Neural crest cell (in vitro differentiated cells): Measurements from ENCODE around the gene LYZL1. TPM values are rescaled to one million over a fixed set of nuclear protein-coding genes. Genes with fewer than 3 reads are reported as not detected.

Experiments
- DNase-seq: peaks from one replicate; pipeline ENCODE4 v3.0.0; 2021; ENCODE audit warnings: low read depth, mixed read lengths, low spot score
- H3K27ac Mint-ChIP-seq: one replicate; pipeline ENCODE4 v1.8.0; 2021; ENCODE audit warnings: mild to moderate bottlenecking, mixed read lengths; ENCODE audit not compliant: unreplicated experiment
- H3K27me3 Mint-ChIP-seq: 2 replicates; pipeline ENCODE4 v1.8.0; 2021; ENCODE audit warnings: low read depth, mild to moderate bottlenecking, mixed read lengths
- H3K36me3 Mint-ChIP-seq: 2 replicates; pipeline ENCODE4 v1.8.0; 2021; ENCODE audit warnings: low read depth, mild to moderate bottlenecking, mixed read lengths
- H3K4me1 Mint-ChIP-seq: 2 replicates; pipeline ENCODE4 v1.8.0; 2021; ENCODE audit warnings: mixed read lengths
- H3K4me3 Mint-ChIP-seq: one replicate; pipeline ENCODE4 v1.8.0; 2021; ENCODE audit warnings: mild to moderate bottlenecking, mixed read lengths
- H3K9me3 Mint-ChIP-seq: 2 replicates; pipeline ENCODE4 v1.8.0; 2021; ENCODE audit warnings: mixed read lengths
- total RNA-seq: library from RNA; stranded (reverse); gene quantifications from 2 replicates; pipeline ENCODE4 v1.2.1, GENCODE V29; 2021
- TF ChIP-seq, protein P1 (sequence below): fragments of 200-600 bp; sonication (generic); conservative IDR thresholded peaks from 2 replicates; pipeline ENCODE4 v1.5.0; 2021; ENCODE audit warnings: antibody characterized with exemption, mild to moderate bottlenecking

LYZL1 gene
- total RNA-seq, 1 donor from 2014 or later, result not detected

DNA sequence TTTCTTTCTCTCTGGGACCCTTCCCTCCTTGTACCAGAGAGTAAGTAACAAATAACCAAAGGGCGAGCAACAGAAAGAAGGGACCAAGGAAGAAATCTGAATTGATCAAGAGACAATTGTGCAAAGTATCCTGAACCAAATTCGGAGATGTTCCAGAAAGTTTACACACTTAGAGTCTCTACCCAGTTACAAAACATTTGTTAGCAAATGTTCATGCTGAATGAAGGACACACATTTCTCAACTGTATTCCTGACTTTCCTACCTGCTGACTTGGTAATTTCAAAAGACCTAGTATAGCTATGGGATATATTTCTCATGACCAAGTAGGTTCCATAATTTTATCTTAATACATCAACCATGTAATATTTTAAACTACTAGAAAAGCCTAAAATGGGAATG, 37.4 kb downstream of the LYZL1 start:
- Mint-ChIP-seq H3K4me1 (peaks cover 35% of the 10 kb centered on the region), H3K36me3 (no peaks in the 10 kb centered on the region), H3K27me3 (no peaks in the 10 kb centered on the region), H3K27ac (no peak overlapping the region), H3K4me3 (no peak overlapping the region), H3K9me3 (no peaks in the 10 kb centered on the region)
- TF ChIP-seq, protein P1, sequence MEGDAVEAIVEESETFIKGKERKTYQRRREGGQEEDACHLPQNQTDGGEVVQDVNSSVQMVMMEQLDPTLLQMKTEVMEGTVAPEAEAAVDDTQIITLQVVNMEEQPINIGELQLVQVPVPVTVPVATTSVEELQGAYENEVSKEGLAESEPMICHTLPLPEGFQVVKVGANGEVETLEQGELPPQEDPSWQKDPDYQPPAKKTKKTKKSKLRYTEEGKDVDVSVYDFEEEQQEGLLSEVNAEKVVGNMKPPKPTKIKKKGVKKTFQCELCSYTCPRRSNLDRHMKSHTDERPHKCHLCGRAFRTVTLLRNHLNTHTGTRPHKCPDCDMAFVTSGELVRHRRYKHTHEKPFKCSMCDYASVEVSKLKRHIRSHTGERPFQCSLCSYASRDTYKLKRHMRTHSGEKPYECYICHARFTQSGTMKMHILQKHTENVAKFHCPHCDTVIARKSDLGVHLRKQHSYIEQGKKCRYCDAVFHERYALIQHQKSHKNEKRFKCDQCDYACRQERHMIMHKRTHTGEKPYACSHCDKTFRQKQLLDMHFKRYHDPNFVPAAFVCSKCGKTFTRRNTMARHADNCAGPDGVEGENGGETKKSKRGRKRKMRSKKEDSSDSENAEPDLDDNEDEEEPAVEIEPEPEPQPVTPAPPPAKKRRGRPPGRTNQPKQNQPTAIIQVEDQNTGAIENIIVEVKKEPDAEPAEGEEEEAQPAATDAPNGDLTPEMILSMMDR, result no peak
- DNase-seq, result no peak

DNA sequence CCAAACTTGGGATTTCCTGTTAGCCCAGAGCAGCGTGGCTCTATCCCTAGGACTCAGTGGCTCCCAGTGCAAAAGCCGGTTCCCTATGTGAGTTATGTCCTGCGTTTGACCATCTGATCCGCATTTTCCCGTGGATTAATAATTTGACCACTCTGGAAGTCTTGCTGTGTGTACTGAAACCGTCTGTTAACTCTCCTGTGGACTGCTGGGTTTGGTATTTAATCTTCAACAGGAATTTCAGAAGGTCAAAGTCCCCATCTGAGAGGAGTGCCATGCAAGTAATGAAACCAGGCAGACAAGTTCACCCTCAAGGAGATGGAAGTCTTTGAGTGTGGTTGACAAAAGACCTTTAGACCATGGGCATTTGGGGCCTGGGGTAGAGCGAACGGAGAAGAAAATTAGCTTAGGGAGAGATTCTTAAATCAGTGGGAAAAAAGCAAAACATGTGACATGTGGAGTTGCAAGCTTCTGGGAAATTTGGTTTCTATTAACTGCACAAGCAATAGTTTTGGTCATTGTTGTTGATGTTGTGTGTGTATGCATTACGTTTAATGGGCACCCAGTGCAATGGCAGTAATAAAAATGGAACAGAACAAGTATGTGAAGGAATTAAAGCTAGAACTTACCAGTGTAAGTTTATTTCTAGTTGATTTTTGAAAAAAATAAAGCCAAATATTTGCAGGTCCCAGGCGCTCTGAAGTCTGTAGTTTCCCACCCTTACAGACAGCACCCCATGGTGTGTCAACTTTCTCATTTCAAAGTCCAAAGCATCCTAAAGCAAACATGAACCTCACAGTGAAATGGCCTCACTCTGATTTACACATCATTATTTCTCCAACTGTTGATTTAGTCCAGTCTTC, 38.2 kb downstream of the LYZL1 start:
- Mint-ChIP-seq H3K4me3 (no peak overlapping the region), H3K27me3 (no peaks in the 10 kb centered on the region), H3K27ac (no peak overlapping the region), H3K4me1 (peaks cover 35% of the 10 kb centered on the region), H3K36me3 (no peaks in the 10 kb centered on the region), H3K9me3 (no peaks in the 10 kb centered on the region)
- TF ChIP-seq, protein P1, result no peak
- no peak for DNase-seq

DNA sequence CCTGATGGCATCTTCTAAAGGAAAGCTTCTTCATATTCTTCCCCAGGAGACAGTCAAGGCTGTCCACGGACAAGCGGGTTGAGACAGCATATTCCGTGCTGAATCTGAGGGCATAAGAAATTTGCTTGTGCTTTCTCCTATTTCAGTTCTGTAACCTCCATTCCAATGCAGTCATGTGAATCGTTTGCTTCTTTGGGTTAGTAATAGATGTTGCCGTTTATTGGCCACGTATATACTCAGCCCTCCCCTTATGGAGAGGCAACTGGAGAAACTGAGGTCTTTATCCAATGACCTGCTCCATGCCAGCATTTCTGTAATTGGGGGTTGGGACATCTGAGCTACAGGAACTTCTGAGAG, 38.9 kb downstream of the LYZL1 start:
- Mint-ChIP-seq H3K36me3 (no peaks in the 10 kb centered on the region), H3K4me1 (peaks cover 33% of the 10 kb centered on the region), H3K27ac (no peak overlapping the region), H3K9me3 (no peaks in the 10 kb centered on the region), H3K27me3 (no peaks in the 10 kb centered on the region), H3K4me3 (no peak overlapping the region)
- DNase-seq, result no peak
- TF ChIP-seq, protein P1, result no peak

DNA sequence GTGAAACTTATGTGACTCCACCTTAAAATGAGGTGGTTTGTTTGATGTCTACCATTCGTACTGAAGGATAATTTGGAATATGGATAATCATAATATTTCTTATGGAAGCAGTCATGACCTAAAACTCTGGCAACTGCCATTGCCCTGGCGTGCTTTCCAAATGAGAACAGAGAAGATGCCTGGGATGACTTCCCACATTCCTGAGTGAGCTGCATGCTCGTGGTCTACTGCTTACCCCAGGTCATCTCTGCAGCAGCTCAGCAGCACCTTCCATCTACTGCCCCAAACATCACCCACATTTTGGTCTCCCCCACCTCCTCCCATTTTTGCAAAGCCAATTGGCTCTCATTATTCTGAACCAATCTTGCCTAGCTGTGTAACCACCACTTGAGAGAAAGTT, 40.1 kb downstream of the LYZL1 start:
- TF ChIP-seq, protein P1, result no peak
- H3K27me3 Mint-ChIP-seq, result no peaks in the 10 kb centered on the region
- H3K27ac Mint-ChIP-seq, result no peak overlapping the region
- no peak overlapping the region for H3K4me3 Mint-ChIP-seq
- H3K4me1 Mint-ChIP-seq, result peaks cover 29% of the 10 kb centered on the region
- H3K36me3 Mint-ChIP-seq, result no peaks in the 10 kb centered on the region
- no peak for DNase-seq
- H3K9me3 Mint-ChIP-seq, result no peaks in the 10 kb centered on the region

DNA sequence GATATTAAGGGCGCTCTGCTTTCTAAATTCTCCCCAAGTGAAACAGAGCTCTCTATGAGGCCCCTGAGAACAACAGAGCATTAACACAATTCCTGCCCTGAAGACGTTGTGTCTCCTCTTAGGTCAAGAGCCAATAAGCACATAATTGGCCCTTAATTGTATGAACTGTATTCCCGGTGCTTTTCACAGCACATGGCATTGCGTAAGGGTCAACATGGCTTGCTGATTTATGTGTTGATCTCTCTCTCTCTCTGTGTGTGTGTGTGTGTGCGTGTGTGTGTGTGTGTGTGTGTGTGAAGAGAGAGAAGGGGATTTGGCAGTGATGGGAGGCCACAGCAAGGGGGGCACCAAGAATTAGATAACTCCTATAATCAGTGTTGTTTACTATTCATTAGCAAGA, 40.5 kb downstream of the LYZL1 start:
- DNase-seq, result no peak
- Mint-ChIP-seq H3K9me3 (no peaks in the 10 kb centered on the region), H3K4me1 (peaks cover 25% of the 10 kb centered on the region), H3K27me3 (no peaks in the 10 kb centered on the region), H3K27ac (no peak overlapping the region), H3K4me3 (no peak overlapping the region), H3K36me3 (no peaks in the 10 kb centered on the region)
- TF ChIP-seq, protein P1, result no peak
